ENCODE results near the gene PPIF. TPM values are rescaled to one million over a fixed set of nuclear protein-coding genes. Genes with fewer than 3 reads are reported as not detected.
A peak's percentile ranks its signal among the peaks of the same experiment; 100 is the strongest.

The PPIF gene
- total and polyA plus RNA-seq, 2 of the 13 experiments (the other 11 are each of a cell fraction or from before 2014, with no cell fraction given): 147 to 157 TPM

- in situ Hi-C loops (cut with HindIII; ENCODE audit: extremely low pct_ligation_motif_present, low pct_unique_long_range_greater_than_20kb) (no loop called here), intact Hi-C loops (cut with micrococcal nuclease; ENCODE audit: unreplicated experiment) (no loop called here)
- no TSS peak for BruUV-seq (replicated peaks)
- Histone ChIP-seq H3K79me2 (ENCODE audit: insufficient read depth, low read length) (no peaks in the 10 kb centered on the region), H3K27ac (ENCODE audit: extremely low read length, insufficient read depth, low read length) (peak overlapping the region; percentile 48), H3K4me3 (replicated peaks in 1 of 3; ENCODE audit: insufficient read depth in 1 of 3, low read depth in 2 of 3, low read length in 3 of 3) (peak overlapping the region in 1 of 3 experiments; percentile 5; a peak in 1 of 6 replicates), H3K4me2 (ENCODE audit: low read depth, low read length) (peak overlapping the region; percentile 45), H3K9me3 (ENCODE audit: low read length) (no peaks in the 10 kb centered on the region), H3K36me3 (replicated peaks in 1 of 2; ENCODE audit: control insufficient read depth in 1 of 2, insufficient read depth in 2 of 2, low read length in 2 of 2) (no peaks in the 10 kb centered on the region), H3K27me3 (ENCODE audit: control insufficient read depth in 1 of 2, insufficient read depth in 2 of 2, low read length in 2 of 2) (no peaks in the 10 kb centered on the region), H4K20me1 (ENCODE audit: insufficient read depth, low read length) (no peaks in the 10 kb centered on the region), H3K9ac (ENCODE audit: insufficient read depth, low read depth, low read length) (no peak overlapping the region; the same call in 1 of the 2 replicates), H2AFZ (ENCODE audit: low read length) (no peak overlapping the region), H3K4me1 (ENCODE audit: insufficient read depth, low read length) (peaks cover 50% of the 10 kb centered on the region)
- peak; percentile 34 for ATAC-seq
- peak; percentile 76 for DNase-seq (ENCODE audit: low spot score)
- POLR2A ChIA-PET: interaction anchor here (1.3 kb wide), 1 partner anchor 34 kb away, joined by 3 read pairs; no protein-coding TSS in a partner anchor
- 0% methylated on average over 1 of the region's 11 CpGs for WGBS (ENCODE audit: low lambda C conversion rate)
- no peak for FAIRE-seq
- CTCF ChIA-PET (ENCODE audit: low intra/inter-chr PET ratio, low total read pairs): no interaction called here
- TF ChIP-seq SAP130 (CRISPR knock-in tag; IDR thresholded peaks at IDR 0.05; ENCODE audit: low read depth) (peak; percentile 72), BORCS8-MEF2B (CRISPR knock-in tag; IDR thresholded peaks at IDR 0.05) (peak; percentile 25; the same call in 1 of the 2 replicates), MEF2D (CRISPR knock-in tag; IDR thresholded peaks at IDR 0.05) (no peak; the same call in 1 of the 2 replicates), MTA3 (CRISPR knock-in tag; IDR thresholded peaks at IDR 0.05) (no peak), RXRB (CRISPR knock-in tag; IDR thresholded peaks at IDR 0.05; ENCODE audit: borderline replicate concordance) (0 out of 2 replicates have a peak, but pooled peaks have one; percentile 22), KAT2B (IDR thresholded peaks at IDR 0.05; ENCODE audit: borderline replicate concordance, low read depth, low read length) (no peak), ZNF101 (CRISPR knock-in tag; IDR thresholded peaks at IDR 0.05; ENCODE audit: borderline replicate concordance, low read depth) (no peak), SRF (IDR thresholded peaks at IDR 0.05; ENCODE audit: low read depth, low read length) (peak; percentile 92), BCL3 (CRISPR knock-in tag; IDR thresholded peaks at IDR 0.05) (0 out of 2 replicates have a peak, but pooled peaks have one; percentile 50), ZNF687 (CRISPR knock-in tag; IDR thresholded peaks at IDR 0.05) (peak; percentile 80), ZNF772 (CRISPR knock-in tag; IDR thresholded peaks at IDR 0.05) (peak; percentile 76), RARA (CRISPR knock-in tag; IDR thresholded peaks at IDR 0.05) (peak; percentile 60), CSRNP1 (CRISPR knock-in tag; IDR thresholded peaks at IDR 0.05) (no peak), NR2F6 (IDR thresholded peaks at IDR 0.05) (no peak), NR2F6 (CRISPR knock-in tag; IDR thresholded peaks at IDR 0.05) (0 out of 2 replicates have a peak, but pooled peaks have one; percentile 10), ZNF816 (CRISPR knock-in tag; IDR thresholded peaks at IDR 0.05; ENCODE audit: borderline replicate concordance) (0 out of 2 replicates have a peak, but pooled peaks have one; percentile 11), SKI (IDR thresholded peaks at IDR 0.05; ENCODE audit: partially characterized antibody) (peak; percentile 40), ZNF556 (CRISPR knock-in tag; IDR thresholded peaks at IDR 0.05; ENCODE audit: borderline replicate concordance) (no peak)
Observed at GRCh38 chr10:79381804-79382221, 34.5 kb downstream of the PPIF start.

All from HepG2 (cell line).